Left renal cortex interstitium (tissue), 4 donors: ENCODE data around the gene PPM1E. TPM values are rescaled to one million over a fixed set of nuclear protein-coding genes. Genes with fewer than 3 reads are reported as not detected.

Source experiments
- DNase-seq, 4 donors: peaks; one replicate each; pipeline ENCODE4 v3.0.0-alpha.2; 2013; ENCODE audit warnings: low read depth in 4 of 4, low spot score in 2 of 4, missing footprints in 1 of 4
- polyA plus RNA-seq, 4 donors: library from polyadenylated mRNA; unstranded; fragments of 120-200 nt; gene quantifications; one replicate each; pipeline ENCODE4 v1.2.1, GENCODE V29; 2013; ENCODE audit not compliant: insufficient read length in 4 of 4

PPM1E gene
- polyA plus RNA-seq, 4 donors, result 3.4 to 4.2 (median 3.6) TPM

DNA sequence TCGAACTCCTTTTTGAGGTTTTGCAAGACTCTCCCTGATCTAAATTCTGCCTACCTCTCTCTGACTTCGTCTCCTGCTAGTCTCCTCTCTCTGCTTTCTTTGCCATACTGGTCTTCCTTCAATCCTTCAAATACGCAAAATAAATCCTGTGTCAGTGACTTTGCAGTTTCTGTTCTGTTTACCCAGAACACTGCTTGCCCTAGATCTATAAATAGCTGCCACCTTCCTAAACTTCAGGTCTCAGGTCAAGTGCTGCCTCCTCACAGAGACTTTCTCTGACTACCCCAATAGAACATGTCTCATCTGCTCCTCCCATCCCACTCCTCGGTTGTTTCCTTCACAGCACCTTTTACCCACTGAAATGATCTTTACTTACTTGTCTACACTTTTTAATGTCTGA is 272.1 kb downstream of the PPM1E start:
- no peak for DNase-seq

DNA sequence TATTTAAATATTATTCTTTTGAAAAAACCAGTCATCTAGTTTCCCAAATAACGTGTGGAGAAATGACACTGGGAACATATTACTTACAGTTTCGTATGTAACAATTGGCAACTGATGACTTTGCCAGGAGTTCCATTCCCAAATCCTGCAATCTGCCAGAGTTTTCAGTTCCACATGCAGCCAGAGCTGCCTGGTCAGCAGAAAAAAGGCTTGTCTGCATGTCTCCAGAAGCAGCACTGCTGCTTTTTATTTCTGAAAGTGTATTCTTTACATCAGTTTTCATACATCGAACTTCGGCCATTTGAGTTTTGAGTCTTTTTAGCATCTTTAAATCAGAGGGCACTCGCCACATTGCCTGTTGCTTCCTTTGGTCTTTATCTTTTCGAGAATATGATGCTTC is 272.7 kb downstream of the PPM1E start:
- DNase-seq, result no peak

DNA sequence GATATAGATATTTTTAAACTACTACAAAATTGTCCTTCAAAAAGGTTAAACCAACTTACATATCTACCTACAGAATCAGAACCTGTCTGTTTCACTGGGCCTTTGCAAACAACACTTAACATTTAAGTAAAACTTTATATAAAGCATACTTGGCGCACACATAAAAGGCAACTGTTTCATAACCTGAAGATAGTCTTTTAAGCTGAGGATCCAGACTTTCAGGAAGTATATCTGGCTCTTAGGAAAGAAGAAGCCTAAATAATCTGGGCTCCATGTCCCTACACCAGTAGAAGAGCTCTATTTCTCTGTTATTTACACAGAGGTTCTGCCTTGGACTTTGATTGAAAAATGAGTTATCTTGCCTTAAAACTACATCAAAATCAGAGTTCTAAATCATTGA is 275.2 kb downstream of the PPM1E start:
- DNase-seq, result no peak

Other genes with a start within 250 kb of the PPM1E start
- gene MTMR4, start 241.2 kb upstream of the PPM1E start, polyA plus RNA-seq, result 10 to 100 TPM; 37.1 to 74.0 (median 55.0) TPM
- gene TEX14, start 63.8 kb upstream of the PPM1E start, polyA plus RNA-seq, result 1 to 10 TPM in 1 of 4 donors, under 1 TPM in 3; 0.43 to 1.8 (median 0.55) TPM
- 10 to 100 TPM; 37.1 to 55.4 (median 46.2) TPM for gene RAD51C, start 63.3 kb upstream of the PPM1E start, polyA plus RNA-seq